Measurements from ENCODE around the gene HOXC6.

HOXC6 gene

DNA sequence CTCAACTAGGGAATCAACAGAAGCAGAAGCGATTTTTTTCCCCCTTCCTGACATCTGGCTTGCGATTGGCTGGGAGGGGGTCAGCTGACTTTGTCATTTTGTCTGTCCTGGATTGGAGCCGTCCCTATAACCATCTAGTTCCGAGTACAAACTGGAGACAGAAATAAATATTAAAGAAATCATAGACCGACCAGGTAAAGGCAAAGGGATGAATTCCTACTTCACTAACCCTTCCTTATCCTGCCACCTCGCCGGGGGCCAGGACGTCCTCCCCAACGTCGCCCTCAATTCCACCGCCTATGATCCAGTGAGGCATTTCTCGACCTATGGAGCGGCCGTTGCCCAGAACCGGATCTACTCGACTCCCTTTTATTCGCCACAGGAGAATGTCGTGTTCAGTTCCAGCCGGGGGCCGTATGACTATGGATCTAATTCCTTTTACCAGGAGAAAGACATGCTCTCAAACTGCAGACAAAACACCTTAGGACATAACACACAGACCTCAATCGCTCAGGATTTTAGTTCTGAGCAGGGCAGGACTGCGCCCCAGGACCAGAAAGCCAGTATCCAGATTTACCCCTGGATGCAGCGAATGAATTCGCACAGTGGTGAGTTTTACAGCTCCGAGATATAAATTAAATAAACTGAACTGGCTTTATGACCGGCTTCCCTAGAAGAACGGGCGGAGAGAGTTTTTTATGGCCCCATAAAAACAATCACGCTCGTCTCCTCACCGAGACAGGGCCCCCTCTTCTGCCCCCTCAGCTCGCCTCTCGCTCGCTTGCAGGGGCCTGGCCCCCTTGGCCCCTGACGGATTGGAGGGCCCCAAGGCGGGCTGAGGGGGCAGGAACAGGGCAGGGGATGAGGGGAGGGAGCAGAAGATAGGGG lies at the start of gene HOXC6:
Gene HOXC6, plus strand, starts transcription at position 127 of the 888 bp plus-strand sequence. Its CDS starts 82 bp downstream, at position 209.
- peak; percentile 14 for DNase-seq (ENCODE audit: low spot score)

- no peak for DNase-seq (ENCODE audit: low spot score)
These were observed 49.5 kb upstream of the HOXC6 start for GRCh38 chr12:53978477-53979356.

DNA sequence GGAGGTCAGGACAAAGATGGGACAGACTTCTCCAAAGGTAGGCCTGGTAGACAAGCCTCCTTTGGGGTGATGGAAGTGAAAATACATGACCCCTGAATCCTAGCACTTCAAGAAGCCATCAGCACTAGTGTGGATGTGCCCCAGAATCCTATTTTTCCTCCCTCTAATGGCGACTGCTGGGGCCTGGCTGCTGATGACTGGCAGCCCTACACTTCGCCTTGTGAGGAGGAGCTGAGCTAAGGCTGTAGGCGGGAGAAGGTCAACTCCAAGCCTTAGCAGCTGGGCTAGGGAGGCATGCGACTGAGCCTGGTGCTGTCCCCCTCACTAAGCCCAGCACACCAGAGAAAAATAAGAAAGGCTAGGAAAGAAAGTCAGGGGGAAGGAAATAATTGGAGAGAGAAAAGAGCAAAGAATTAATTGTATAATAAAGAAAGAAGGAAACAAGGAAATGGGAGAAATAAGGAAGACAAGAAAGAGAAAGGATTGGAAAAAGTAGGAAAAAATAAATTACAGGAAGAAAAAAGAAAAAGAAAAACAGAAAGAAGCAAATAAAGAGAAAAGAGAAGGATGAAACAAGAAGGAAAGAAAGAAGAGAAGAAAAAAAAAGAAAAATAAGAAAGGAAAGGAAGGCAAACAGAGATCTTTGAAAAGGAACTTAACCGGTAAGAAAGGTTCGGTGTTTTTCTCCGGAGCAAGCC lies 48.0 kb upstream of the HOXC6 start:
- DNase-seq (ENCODE audit: low spot score), result no peak

DNA sequence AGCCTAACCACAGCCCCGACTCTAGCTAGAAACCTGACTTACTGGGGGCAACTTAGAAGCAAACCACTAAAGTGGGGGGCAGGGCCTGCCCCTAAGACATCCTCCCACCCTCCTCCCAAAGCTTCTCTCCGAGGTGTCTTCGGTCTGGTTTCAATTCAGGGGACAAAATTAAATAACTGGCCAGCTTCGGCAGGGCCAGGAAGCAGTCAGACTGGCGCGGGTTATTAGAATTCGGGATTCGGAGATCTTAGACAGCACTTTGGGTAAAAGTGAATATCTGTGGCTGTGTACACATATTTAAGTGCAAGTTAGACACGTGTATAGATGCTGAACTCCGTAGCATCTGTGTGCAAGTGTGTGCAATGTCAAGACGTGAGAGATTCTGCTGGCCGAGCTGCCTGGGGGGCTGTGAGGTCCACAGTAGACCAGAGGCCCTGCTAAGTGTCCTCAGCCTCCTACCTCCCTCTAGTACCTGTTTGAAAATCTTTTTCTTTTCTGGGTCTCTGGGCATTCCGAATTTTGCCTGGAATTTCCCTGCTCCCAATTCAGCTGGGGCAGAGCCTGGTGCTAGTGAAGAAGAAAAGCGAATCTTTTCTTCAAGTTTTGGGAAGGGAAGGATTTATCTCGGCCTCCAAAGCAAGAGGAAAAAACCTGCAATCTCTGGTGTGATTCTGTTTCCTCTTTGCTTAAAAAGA lies 47.3 kb upstream of the HOXC6 start:
- DNase-seq (ENCODE audit: low spot score), result no peak

- DNase-seq (ENCODE audit: low spot score), result no peak
These were observed 46.3 kb upstream of the HOXC6 start for GRCh38 chr12:53981634-53982565.

- DNase-seq (ENCODE audit: low spot score), result no peak
These were observed 45.3 kb upstream of the HOXC6 start for GRCh38 chr12:53982648-53983567.

- DNase-seq (ENCODE audit: low spot score), result peak; percentile 6
These were observed 44.7 kb upstream of the HOXC6 start for GRCh38 chr12:53983568-53983949.

DNA sequence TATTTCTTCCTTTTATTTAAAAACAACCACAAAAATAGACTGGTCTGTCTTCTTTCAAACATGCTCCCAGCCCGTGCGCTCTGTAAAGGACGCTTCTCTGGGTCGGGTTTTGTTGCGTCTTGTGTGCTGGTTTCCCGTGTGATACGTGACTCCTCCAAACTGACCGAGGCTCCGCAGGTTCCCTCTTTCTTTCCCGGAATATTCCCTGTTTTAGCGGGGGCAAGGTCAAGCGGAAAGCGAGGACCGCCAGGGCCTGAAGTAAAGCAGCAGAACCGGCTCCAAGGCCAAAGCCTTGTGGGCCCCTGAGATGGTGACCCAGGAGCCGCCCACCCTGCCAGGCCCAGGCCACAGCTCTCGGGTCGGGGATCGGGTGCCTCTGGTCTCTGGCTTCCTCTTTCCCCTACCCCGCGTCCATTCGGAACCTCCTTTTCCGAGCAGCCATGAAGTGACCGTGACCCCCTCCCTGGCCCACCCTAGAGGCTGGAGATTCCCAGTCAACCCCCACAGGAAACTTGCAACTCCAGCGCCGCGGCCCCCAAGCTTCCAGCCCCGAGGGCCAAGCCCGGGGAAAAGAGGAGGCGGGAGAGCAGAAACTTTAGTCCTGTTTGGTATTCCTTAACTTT lies 44.2 kb upstream of the HOXC6 start:
- no peak for DNase-seq (ENCODE audit: low spot score)

DNA sequence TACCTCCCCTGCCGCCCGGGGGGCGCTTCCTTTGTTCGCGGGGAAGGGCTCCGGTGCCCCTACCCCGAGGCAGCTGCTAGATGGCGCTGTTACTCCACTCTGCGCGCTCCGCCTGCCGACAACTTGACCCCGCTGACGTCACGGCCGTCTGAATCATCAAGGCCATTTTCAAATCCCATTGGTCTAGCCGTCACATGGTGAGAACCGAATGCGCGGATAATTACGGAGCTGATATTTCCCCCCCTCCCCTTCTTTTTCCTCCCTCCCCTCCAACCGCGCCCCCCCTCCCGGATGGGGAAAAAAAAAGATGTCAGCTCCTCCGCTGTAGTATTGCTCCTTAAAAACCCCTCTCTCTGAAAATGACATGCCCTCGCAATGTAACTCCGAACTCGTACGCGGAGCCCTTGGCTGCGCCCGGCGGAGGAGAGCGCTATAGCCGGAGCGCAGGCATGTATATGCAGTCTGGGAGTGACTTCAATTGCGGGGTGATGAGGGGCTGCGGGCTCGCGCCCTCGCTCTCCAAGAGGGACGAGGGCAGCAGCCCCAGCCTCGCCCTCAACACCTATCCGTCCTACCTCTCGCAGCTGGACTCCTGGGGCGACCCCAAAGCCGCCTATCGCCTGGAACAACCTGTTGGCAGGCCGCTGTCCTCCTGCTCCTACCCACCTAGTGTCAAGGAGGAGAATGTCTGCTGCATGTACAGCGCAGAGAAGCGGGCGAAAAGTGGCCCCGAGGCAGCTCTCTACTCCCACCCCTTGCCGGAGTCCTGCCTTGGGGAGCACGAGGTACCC lies 43.1 kb upstream of the HOXC6 start, which contains the start of gene HOXC10:
Gene HOXC10, plus strand, starts transcription at position 246 of the 791 bp plus-strand sequence. Its CDS starts 114 bp downstream, at position 360.
- DNase-seq (ENCODE audit: low spot score), result peak; percentile 46

DNA sequence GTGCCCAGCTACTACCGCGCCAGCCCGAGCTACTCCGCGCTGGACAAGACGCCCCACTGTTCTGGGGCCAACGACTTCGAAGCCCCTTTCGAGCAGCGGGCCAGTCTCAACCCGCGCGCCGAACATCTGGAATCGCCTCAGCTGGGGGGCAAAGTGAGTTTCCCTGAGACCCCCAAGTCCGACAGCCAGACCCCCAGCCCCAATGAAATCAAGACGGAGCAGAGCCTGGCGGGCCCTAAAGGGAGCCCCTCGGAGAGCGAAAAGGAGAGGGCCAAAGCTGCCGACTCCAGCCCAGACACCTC lies 42.6 kb upstream of the HOXC6 start:
- no peak for DNase-seq (ENCODE audit: low spot score)

DNA sequence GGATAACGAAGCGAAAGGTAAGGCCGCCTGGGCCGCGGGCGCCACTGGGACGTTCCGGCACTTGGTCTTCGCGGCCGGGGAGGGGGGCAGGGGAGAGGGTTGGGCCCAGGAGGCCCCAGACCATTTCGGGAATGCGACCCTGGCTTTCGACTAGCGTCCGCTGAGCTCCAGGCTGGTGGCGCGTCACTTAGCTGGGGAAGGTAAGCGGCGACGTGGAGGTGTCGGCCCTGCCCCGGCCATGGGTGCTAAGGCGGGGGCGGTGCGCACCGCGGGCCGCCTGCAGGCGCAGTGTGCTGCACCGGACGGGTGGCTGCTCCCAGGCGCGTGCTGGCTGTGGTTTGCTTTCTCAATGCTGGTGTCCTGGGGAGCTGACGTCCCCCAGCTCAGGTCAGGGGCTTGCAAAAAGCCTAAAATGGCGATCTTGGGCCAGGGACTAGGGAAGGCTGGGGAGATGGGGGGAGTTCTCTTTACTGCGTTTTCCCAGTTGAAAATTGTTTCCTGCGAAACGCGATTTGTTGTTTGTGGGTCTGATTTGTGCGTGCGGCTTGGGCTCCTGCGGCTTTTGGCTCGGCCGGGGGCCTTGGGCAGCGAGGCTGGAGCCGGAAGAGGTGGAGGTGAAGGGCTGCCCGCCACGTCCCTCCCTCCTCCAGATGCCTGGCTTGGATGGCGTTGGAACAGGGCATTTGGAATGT lies 42.1 kb upstream of the HOXC6 start:
- no peak for DNase-seq (ENCODE audit: low spot score)

DNA sequence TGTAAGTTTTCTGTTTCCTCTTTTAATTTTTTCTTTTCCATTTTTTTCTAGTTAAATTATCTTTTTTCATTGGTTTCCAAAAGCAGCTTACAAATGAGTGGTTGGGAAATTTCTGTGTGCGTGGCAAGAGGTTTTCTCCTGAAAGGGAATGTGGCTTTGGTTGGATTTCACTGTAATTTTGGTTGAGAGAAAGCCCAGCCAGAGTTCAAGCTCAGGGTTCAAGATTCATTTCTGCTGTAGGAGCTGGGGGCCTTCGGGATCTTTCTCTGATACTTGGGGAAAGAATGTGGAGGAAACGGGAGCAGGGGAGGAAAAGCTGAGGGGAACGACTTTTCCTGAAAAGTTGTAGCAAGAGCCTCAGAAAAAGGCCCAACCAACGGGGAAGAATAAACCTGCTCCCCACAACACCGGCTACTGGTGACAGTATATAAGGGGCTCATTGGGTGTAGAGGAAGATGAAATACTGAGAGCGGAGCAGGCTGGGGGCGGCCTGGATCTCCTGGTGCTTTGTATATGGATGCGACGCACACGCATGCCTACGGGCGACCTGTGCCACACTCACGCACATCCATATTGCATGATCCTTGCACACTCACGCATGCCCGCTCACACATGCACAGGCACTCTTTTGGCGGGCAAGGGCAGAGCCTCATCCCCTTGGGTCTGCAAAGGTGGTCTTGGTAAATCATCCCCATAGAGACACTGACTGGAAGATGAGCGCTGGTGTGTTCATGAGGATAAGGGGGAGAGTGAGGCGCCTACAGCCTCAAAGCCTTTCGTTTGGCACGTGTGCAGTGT lies 41.4 kb upstream of the HOXC6 start:
- DNase-seq (ENCODE audit: low spot score), result no peak

DNA sequence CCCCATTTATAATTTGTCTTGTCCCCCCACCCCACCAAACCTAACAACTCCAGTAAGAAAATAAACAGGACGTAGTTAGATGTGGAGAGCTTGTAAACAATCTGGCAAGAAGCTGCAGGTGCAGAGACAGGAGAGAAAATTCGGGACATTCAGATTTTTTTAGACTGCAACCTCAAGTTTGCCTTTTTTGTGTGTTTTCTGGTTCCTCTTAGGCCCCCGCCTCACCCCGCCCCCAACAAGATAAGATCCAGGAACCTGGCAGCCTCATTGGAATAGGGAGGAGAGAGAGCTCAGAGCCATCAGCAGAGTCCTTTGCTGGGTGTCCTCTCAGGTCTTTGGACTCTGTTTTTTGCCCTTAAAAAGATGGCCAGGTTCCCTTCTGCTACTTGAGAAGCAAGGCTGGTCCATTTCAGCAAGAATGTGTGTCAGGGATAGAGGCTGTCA lies 40.4 kb upstream of the HOXC6 start:
- DNase-seq (ENCODE audit: low spot score), result no peak

DNA sequence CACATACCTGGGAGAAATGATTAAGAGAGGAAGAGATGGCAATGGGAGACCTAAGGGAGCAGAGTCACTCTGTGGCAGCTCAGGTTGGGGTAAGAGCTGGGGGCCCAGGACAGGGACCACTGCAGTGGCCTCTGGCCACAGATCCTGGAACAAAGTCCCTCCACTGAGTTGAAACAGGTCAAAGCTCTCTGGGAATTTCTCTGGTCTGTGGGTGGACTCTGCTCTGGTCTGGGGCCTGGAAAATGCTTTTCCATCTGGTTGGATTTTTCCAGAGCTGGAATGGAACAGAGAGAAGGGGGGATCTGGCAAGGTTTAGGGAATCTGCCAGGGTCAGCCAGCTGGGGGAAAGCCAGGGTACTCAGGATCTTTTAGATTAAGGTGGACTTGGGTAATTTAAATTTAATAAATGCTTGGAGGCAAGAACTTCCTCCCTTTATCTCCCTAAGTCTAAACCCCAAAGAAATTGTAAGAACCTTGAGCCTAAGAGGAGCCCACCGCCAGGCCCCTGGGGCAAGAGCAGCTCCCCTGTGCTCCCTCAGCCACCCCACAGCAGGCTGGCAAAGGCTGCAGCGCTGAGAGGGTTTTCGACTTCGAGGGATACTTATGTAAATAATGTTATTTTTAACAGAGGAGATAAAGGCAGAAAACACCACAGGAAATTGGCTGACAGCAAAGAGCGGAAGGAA lies 39.6 kb upstream of the HOXC6 start:
- DNase-seq (ENCODE audit: low spot score), result no peak

DNA sequence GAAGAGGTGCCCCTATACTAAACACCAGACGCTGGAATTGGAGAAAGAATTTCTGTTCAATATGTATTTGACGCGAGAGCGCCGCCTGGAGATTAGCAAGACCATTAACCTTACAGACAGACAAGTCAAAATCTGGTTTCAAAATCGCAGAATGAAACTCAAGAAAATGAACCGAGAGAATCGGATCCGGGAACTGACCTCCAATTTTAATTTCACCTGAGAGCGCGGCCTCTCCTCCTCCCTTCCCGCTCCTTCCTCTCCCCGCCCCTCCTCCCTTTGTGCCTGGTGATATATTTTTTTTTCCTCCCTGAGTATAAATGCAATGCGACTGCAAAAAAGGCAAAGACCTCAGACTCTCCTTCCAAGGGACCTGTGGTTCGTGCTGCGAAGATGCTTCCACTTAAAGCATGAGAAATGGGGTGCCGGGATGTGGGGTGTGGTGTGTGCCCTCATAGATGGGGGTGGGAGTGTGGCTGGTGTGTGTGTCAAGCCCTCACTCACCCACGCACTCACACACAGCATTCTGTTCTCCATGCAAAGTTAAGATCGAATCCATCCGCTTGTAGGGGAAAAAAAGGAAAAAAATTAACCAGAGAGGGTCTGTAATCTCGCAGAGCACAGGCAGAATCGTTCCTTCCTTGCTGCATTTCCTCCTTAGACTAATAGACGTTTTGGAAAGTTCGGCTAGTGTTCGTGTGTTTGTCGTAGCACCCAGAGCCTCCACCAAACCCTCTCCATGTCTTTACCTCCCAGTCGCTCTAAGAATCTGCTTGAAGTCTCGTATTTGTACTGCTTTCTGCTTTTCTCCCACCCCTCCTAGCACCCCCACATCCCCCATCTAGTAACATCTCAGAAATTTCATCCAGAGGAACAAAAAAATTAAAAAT lies 38.8 kb upstream of the HOXC6 start:
- DNase-seq (ENCODE audit: low spot score), result peak; percentile 42

Data from pons (tissue), 1 donor.